ENCODE data around the gene SYT8.

DNA sequence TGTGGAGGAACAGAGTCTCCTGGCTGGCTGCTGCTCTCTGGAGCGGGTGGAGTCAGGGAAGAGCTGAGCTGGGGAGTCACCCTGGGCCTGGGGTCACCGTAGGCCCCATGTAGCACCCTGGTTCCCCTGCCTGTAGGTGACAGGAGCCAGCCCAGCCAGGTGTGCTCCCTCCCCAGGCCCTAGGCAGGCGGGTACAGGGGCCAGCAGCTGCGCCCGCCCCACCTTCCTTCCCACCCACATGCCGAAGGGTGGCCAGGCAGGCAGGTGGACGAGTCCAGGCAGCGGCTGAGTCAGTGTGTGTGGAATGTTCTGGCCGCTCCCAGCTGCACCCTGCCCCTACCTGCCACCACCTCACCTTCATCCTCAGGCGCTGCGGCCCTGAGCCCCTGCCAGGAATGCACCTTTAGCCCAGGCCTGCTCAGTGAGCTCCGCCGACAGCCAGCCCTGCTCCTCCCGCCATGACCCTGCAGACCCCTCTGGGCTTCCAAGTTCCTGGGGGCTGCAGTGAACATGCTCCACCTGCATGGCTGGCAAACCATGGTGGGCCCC is 654 bp upstream of the SYT8 start:
- TF ChIP-seq, protein P1, sequence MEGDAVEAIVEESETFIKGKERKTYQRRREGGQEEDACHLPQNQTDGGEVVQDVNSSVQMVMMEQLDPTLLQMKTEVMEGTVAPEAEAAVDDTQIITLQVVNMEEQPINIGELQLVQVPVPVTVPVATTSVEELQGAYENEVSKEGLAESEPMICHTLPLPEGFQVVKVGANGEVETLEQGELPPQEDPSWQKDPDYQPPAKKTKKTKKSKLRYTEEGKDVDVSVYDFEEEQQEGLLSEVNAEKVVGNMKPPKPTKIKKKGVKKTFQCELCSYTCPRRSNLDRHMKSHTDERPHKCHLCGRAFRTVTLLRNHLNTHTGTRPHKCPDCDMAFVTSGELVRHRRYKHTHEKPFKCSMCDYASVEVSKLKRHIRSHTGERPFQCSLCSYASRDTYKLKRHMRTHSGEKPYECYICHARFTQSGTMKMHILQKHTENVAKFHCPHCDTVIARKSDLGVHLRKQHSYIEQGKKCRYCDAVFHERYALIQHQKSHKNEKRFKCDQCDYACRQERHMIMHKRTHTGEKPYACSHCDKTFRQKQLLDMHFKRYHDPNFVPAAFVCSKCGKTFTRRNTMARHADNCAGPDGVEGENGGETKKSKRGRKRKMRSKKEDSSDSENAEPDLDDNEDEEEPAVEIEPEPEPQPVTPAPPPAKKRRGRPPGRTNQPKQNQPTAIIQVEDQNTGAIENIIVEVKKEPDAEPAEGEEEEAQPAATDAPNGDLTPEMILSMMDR (conservative IDR thresholded peaks at IDR 0.05; ENCODE audit: low read depth, low read length) = no peak
- TF ChIP-seq EZH2 (IDR thresholded peaks at IDR 0.05; ENCODE audit: low read length, unreplicated experiment) = no peak

All from PC-3 (cell line).